Fibroblast of lung (primary cell): Measurements from ENCODE around the gene GPER1.

Experiments used
- EZH2 ChIP-seq: IDR thresholded peaks from 2 replicates; pipeline ENCODE4 v1.5.1; 2012; ENCODE audit warnings: low read length, control low read depth, mild to moderate bottlenecking; ENCODE audit errors: missing control alignments
- TF ChIP-seq, protein P1 (sequence below), 2 donors: IDR thresholded peaks in 1 of 2; conservative IDR thresholded peaks in 1 of 2; 1 replicate in 1 of 2; 2 replicates in 1 of 2; pipeline ENCODE4 v1.5.1; 2011 to 2012; ENCODE audit warnings: low read length in 2 of 2, control low read depth in 1 of 2, inconsistent platforms in 1 of 2, low read depth in 1 of 2, mild to moderate bottlenecking in 1 of 2

DNA sequence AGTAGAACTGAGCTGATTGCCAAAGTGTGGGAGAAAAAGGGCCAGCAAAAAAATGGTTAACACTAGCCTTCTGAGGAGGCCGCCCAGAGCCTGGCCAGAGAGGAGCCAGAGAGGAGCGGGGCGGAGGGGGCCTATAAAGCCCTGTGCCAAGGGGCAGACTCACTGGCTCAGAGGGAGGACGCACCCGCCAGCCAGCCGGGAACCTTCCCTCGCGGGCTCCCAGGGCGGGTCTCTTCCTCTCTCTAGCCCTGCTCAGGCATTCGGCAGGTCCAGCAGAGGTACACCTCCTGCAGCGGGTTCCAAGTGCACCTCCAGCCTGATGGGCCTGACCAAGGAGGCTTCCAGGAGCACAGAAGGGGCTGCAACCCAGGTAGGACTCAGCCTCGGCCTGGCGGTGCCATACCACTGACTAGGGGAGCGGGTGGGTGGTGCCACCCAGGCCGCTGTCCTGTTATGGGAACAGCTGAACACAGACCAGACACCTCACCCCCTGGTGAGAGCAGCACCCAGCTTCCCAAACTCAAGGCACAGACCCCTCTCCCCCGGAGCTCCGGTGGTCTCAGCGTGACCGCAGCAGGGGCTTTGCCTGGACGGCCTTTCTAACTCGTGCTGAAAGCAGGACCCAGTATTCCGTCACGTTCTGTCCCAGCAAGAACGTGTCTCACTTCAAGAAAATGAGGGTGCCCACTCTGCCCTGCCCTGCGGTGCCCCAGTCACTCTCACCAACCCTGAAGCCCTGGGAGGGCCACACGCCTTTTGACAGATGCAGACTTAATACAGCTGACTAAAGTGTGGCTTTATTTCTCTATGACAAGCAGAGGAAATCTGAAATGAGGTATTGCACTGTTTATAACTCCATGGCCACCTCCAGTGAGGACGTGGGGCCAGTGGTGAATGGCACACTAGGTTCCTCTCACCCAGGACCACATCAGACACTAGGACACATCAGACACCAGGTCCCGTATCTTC is at the start of gene GPER1:
- TF ChIP-seq, protein P1, sequence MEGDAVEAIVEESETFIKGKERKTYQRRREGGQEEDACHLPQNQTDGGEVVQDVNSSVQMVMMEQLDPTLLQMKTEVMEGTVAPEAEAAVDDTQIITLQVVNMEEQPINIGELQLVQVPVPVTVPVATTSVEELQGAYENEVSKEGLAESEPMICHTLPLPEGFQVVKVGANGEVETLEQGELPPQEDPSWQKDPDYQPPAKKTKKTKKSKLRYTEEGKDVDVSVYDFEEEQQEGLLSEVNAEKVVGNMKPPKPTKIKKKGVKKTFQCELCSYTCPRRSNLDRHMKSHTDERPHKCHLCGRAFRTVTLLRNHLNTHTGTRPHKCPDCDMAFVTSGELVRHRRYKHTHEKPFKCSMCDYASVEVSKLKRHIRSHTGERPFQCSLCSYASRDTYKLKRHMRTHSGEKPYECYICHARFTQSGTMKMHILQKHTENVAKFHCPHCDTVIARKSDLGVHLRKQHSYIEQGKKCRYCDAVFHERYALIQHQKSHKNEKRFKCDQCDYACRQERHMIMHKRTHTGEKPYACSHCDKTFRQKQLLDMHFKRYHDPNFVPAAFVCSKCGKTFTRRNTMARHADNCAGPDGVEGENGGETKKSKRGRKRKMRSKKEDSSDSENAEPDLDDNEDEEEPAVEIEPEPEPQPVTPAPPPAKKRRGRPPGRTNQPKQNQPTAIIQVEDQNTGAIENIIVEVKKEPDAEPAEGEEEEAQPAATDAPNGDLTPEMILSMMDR (conservative IDR thresholded peaks at IDR 0.05 in 1 of 2, IDR thresholded peaks at IDR 0.05 in 1 of 2; ENCODE audit: low read depth in 1 of 2, low read length in 2 of 2): no peak
- no peak for TF ChIP-seq EZH2
